Gastrocnemius medialis (tissue), 4 donors: ENCODE measurements around the gene KIAA0040. TPM values are rescaled to one million over a fixed set of nuclear protein-coding genes. Genes with fewer than 3 reads are reported as not detected.

Source experiments
- ATAC-seq, 2 donors: fragments of 150-250 bp; one replicate each; pipeline ENCODE4 v1.9.1; 2016
- DNase-seq, 2 donors: peaks; one replicate each; pipeline ENCODE4 v3.0.0-alpha.2; 2019
- H3K27ac ChIP-seq, 4 donors: fragments of 200-600 bp; sonication (generic); 1 replicate in 1 of 4; 2 replicates in 3 of 4; pipeline ENCODE4 v1.5.1; 2016 to 2018; ENCODE audit warnings: mild to moderate bottlenecking in 2 of 4, moderate library complexity in 1 of 4
- H3K27me3 ChIP-seq, 3 donors: fragments of 200-600 bp; sonication (generic) in 2 of 3; 1 replicate in 1 of 3; 2 replicates in 2 of 3; pipeline versions ENCODE4 v1.5.1 to v1.6.0; 2016 to 2019; ENCODE audit warnings: mild to moderate bottlenecking in 1 of 3, moderate library complexity in 1 of 3
- H3K36me3 ChIP-seq, 2 donors: fragments of 200-600 bp; sonication (generic) in 1 of 2; one replicate each; pipeline ENCODE4 v1.5.1; 2017 to 2018
- H3K4me1 ChIP-seq, 2 donors: fragments of 200-600 bp; sonication (generic) in 1 of 2; one replicate each; pipeline ENCODE4 v1.5.1; 2016 to 2017; ENCODE audit warnings: mild to moderate bottlenecking in 2 of 2
- H3K4me3 ChIP-seq, 4 donors: fragments of 200-600 bp; sonication (generic) in 3 of 4; 1 replicate in 1 of 4; 2 replicates in 3 of 4; pipeline ENCODE4 v1.5.1; 2016 to 2019; ENCODE audit warnings: mild to moderate bottlenecking in 2 of 4
- H3K9me3 ChIP-seq, 3 donors: fragments of 200-600 bp; sonication (generic) in 2 of 3; 1 replicate in 1 of 3; 2 replicates in 2 of 3; pipeline ENCODE4 v1.5.1; 2016 to 2019
- POLR2A ChIP-seq, 2 donors: fragments of 450-650 bp; IDR thresholded peaks; one replicate each; pipeline ENCODE4 v1.6.1; 2017; ENCODE audit warnings: antibody characterized with exemption in 2 of 2, mild to moderate bottlenecking in 2 of 2, moderate library complexity in 2 of 2
- in situ Hi-C, 4 donors: fragments of 200-750 bp; cut with MboI; loops; one replicate each; pipeline versions ENCODE4 v1.15.0 to v1.8.0; 2017; ENCODE audit warnings: low sequenced_read_pairs in 4 of 4
- intact Hi-C: fragments of 100-400 bp; cut with DNase I; formaldehyde crosslinking; loops from one replicate; pipeline ENCODE4 v1.15.1; 2023; ENCODE audit warnings: low total_unique reads
- total RNA-seq, 4 donors: library from RNA; depleted of rRNA; stranded (reverse); fragments of >200 nt; gene quantifications; one replicate each; pipeline versions ENCODE4 v1.1.0 to v1.2.3, GENCODE V29; 2016
- TF ChIP-seq, protein P1 (sequence below), 5 experiments: fragments of 450-650 bp in 3 of 5; fragments of 200-600 bp in 2 of 5; sonication (generic) in 2 of 5; IDR thresholded peaks in 4 of 5; conservative IDR thresholded peaks in 1 of 5; 1 replicate in 4 of 5; 2 replicates in 1 of 5; pipeline ENCODE4 v1.5.1; 2016 to 2019; ENCODE audit warnings: antibody characterized with exemption in 5 of 5, mild to moderate bottlenecking in 3 of 5, moderate library complexity in 3 of 5

KIAA0040 gene
- total RNA-seq, 4 donors from 2014 or later: 17.5 to 33.1 (median 19.5) TPM

DNA sequence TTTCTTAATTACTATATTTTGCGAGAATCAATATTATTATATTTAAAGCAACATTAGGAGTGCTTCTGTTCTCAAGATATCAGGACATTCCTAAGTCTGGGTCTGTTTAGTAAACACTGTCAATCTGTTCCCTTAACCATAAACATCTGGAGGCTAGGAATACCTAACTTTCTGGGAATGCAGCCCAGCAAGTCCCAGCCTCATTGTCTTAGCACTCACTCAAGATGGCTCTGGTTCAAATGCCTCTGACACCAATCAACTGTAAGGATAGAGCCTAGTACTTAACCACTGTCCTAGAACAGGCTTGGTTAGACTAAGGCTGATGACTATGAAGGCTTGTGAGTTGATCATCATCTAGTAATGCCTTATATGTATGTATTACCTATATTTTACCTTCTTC, 63.4 kb downstream of the KIAA0040 start:
- intact Hi-C loops: no loop called here
- in situ Hi-C loops: loop anchor here (10.0 to 25.0 kb wide), 2 partner anchors 94 to 758 kb away; no protein-coding TSS in a partner anchor
- Histone ChIP-seq H3K27me3 (no peaks in the 10 kb centered on the region), H3K27ac (peak overlapping the region; percentile 14 to 40 (median 24)), H3K36me3 (no peaks in the 10 kb centered on the region), H3K4me1 (peaks cover 6 to 29% of the 10 kb centered on the region in 2 donors), H3K9me3 (no peaks in the 10 kb centered on the region), H3K4me3 (no peak overlapping the region)
- DNase-seq (no peak), ATAC-seq (no peak)
- TF ChIP-seq, protein P1, sequence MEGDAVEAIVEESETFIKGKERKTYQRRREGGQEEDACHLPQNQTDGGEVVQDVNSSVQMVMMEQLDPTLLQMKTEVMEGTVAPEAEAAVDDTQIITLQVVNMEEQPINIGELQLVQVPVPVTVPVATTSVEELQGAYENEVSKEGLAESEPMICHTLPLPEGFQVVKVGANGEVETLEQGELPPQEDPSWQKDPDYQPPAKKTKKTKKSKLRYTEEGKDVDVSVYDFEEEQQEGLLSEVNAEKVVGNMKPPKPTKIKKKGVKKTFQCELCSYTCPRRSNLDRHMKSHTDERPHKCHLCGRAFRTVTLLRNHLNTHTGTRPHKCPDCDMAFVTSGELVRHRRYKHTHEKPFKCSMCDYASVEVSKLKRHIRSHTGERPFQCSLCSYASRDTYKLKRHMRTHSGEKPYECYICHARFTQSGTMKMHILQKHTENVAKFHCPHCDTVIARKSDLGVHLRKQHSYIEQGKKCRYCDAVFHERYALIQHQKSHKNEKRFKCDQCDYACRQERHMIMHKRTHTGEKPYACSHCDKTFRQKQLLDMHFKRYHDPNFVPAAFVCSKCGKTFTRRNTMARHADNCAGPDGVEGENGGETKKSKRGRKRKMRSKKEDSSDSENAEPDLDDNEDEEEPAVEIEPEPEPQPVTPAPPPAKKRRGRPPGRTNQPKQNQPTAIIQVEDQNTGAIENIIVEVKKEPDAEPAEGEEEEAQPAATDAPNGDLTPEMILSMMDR (IDR thresholded peaks at IDR 0.05 in 4 of 5, conservative IDR thresholded peaks at IDR 0.05 in 1 of 5): no peak
- TF ChIP-seq POLR2A (IDR thresholded peaks at IDR 0.05): no peak

DNA sequence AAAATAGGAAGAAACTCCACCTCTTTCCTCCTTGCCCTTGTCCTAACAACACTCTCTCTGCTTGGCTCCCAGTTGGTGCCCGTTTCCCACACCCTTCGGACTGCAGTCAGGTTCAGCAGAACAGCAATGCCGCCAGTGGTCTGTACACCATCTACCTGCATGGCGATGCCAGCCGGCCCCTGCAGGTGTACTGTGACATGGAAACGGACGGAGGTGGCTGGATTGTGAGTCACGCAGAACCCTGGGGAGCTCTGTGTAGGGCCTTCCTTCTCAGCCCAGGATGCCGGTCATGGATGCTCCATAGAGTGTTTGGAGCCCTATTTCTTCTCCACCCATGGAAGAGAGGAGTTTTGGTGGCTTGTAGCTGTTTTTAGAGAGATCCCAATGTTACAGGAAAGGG, 64.1 kb downstream of the KIAA0040 start:
- H3K27me3 ChIP-seq: no peaks in the 10 kb centered on the region
- no peaks in the 10 kb centered on the region for H3K9me3 ChIP-seq
- intact Hi-C loops (no loop called here), in situ Hi-C loops (loop anchor here (10.0 to 25.0 kb wide), 2 partner anchors 94 to 759 kb away; no protein-coding TSS in a partner anchor)
- ATAC-seq (no peak), DNase-seq (no peak)
- TF ChIP-seq POLR2A (IDR thresholded peaks at IDR 0.05): no peak
- TF ChIP-seq, protein P1 (IDR thresholded peaks at IDR 0.05 in 4 of 5, conservative IDR thresholded peaks at IDR 0.05 in 1 of 5): no peak
- no peak overlapping the region for H3K4me3 ChIP-seq
- H3K4me1 ChIP-seq: peaks cover 6 to 29% of the 10 kb centered on the region in 2 donors
- no peaks in the 10 kb centered on the region for H3K36me3 ChIP-seq
- no peak overlapping the region for H3K27ac ChIP-seq

DNA sequence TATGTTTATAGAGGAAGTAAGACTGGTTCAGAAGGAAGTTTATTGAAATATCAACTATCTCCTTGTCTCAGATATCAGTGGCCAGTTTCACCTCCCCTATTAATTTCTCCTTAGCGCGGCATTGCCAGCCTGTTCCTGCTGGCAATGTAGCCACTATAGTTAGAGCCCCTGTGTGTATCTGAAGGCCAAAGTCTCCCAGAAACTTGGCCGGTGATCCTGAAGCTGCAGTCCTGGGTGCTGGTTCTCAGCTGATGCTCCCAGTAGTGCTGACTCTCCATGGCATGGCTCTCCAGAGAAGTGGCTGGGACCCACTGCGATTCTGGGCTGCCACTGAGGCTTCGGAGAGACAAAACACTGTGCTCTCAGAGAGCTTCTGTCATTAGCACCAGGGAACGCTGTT, 65.0 kb downstream of the KIAA0040 start:
- Histone ChIP-seq H3K4me1 (peaks cover 6 to 26% of the 10 kb centered on the region in 2 donors), H3K36me3 (no peaks in the 10 kb centered on the region), H3K27ac (no peak overlapping the region), H3K9me3 (no peaks in the 10 kb centered on the region), H3K4me3 (no peak overlapping the region), H3K27me3 (no peaks in the 10 kb centered on the region)
- in situ Hi-C loops (loop anchor here (10.0 to 25.0 kb wide), 2 partner anchors 93 to 760 kb away; no protein-coding TSS in a partner anchor), intact Hi-C loops (no loop called here)
- no peak for TF ChIP-seq POLR2A (IDR thresholded peaks at IDR 0.05)
- TF ChIP-seq, protein P1 (IDR thresholded peaks at IDR 0.05 in 4 of 5, conservative IDR thresholded peaks at IDR 0.05 in 1 of 5): no peak
- no peak for DNase-seq
- no peak for ATAC-seq

DNA sequence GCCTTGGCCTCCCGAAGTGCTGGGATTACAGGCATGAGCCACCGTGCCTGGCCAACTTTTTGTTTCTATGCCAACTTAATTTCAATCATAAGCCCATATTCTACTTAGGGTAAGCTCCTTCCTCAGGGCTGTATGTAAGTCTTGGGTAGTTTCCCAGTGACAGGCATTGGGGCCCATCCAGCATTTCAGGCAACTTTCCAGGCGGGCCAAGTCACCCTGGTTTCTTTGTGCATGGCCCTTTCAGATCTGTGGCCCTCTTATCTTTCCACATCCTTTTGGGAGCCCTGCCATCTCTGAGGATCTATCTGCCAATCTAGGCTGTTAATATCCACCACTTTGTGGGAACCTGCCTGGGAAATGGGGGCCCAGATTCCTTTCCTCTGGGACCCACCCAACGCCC, 66.2 kb downstream of the KIAA0040 start:
- no peaks in the 10 kb centered on the region for H3K36me3 ChIP-seq
- no peak for ATAC-seq
- DNase-seq: no peak
- H3K27ac ChIP-seq: no peak overlapping the region
- intact Hi-C loops: no loop called here
- H3K27me3 ChIP-seq: no peaks in the 10 kb centered on the region
- in situ Hi-C loops: loop anchor here (10.0 to 25.0 kb wide), 2 partner anchors 92 to 761 kb away; no protein-coding TSS in a partner anchor
- H3K9me3 ChIP-seq: no peaks in the 10 kb centered on the region
- TF ChIP-seq, protein P1 (IDR thresholded peaks at IDR 0.05 in 4 of 5, conservative IDR thresholded peaks at IDR 0.05 in 1 of 5): no peak
- TF ChIP-seq POLR2A (IDR thresholded peaks at IDR 0.05): no peak
- H3K4me1 ChIP-seq: peaks cover 6 to 22% of the 10 kb centered on the region in 2 donors
- H3K4me3 ChIP-seq: no peak overlapping the region
